ENCODE data around the gene SENP7. TPM values are rescaled to one million over a fixed set of nuclear protein-coding genes. Genes with fewer than 3 reads are reported as not detected.

SENP7 gene
- total RNA-seq, 4 donors from 2014 or later = 13.2 to 18.3 (median 15.8) TPM

DNA sequence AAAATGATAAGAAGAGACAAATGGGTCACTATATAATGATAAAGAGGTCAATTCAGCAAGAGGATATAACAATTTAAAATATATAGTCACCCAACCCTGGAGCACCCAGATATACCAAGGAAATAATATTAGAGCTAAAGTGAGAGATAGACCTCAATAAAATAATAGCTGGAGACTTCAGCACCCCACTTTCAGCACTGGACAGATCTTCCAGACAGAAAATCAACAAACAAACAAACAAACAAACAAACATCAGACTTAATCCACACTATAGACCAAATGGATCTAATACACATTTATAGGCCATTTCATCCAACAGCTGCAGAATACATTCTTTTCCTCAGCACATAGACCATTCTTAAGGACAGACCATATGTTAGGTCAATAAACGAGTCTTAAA, 79.4 kb downstream of the SENP7 start:
- intact Hi-C loops (cut with DNase I; ENCODE audit: low total_unique reads) = no loop called here
- 100% methylated on average over 1 of the region's 1 CpG for WGBS, 2 donors
- DNase-seq (ENCODE audit: low spot score in 2 of 2) = no peak
- H3K4me3 ChIP-seq (ENCODE audit: low read depth, poor library complexity, severe bottlenecking) = no peak overlapping the region
- TF ChIP-seq POLR2A (IDR thresholded peaks at IDR 0.05) = no peak
- TF ChIP-seq CTCF (IDR thresholded peaks at IDR 0.05) = no peak

DNA sequence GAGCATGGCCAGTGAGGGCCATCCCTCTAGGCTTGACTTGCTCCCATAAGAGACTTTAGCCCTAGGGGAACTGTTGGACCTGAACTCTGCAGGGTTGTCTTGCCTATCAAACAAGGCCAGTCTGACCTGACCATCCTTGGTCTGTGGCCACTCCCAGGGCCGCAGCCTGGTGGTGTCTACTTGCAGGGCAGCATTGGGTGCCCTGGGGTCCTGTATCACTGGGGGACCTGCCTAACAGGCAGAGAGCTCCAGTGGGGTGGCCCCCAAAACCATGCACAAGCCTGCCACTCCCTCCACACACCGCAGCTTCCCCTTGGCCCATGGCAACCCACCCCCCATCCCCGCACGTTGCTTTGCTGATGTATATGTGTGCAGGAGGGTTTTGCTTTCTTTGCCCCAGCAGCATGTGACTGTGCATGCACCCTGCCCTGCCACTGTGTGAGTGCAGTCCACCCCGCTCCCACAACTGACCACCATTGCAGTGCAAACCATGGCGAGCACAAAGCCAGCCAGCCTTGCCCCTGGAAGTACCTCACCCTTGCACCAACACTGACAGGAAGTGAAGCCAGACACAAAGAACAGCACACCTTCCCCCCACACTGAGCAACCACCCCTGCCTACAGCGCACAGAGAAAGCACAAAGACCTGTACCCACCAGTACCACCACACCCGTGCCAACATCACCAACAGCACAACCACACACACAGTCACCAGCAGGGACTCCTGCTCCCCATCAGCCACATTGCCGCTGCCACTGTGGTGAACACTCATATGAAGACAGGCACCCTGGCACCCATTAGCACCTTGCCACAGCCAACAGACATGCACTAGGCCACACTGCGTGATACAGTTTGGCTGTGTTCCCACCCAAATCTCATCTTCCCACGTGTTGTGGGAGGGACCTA, 88.8 kb downstream of the SENP7 start:
- TF ChIP-seq CTCF (IDR thresholded peaks at IDR 0.05) (no peak), POLR2A (IDR thresholded peaks at IDR 0.05) (no peak)
- H3K4me3 ChIP-seq (ENCODE audit: low read depth, poor library complexity, severe bottlenecking) = no peak overlapping the region
- DNase-seq (ENCODE audit: low spot score in 2 of 2) = no peak
- 89 to 95% methylated on average over 8 to 11 of the region's 11 CpGs for WGBS, 2 donors
- intact Hi-C loops (cut with DNase I; ENCODE audit: low total_unique reads) = no loop called here

DNA sequence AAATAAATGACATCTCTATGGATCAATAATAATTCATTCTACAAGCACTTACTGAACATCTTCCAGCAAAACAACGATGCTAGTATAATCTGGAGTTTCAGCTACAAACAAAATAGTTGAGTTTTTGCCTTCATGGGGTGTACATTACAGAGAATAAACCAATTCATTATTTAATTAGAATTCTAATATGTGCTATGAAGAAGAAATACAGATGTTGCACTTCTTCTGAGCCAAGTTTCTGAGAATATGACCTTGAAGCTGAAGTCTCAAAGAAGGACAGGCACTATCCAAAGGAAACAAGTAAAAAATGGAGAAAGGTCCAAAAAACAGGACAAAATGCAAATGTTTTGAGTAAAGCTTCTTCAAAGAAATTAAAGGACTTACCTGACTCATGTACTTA, 94.2 kb downstream of the SENP7 start:
- TF ChIP-seq POLR2A (IDR thresholded peaks at IDR 0.05) = no peak
- TF ChIP-seq CTCF (IDR thresholded peaks at IDR 0.05) = no peak
- intact Hi-C loops (cut with DNase I; ENCODE audit: low total_unique reads) = no loop called here
- WGBS, 2 donors = 92 to 93% methylated on average over 1 of the region's 1 CpG
- no peak for DNase-seq (ENCODE audit: low spot score in 2 of 2)
- no peak overlapping the region for H3K4me3 ChIP-seq (ENCODE audit: low read depth, poor library complexity, severe bottlenecking)

DNA sequence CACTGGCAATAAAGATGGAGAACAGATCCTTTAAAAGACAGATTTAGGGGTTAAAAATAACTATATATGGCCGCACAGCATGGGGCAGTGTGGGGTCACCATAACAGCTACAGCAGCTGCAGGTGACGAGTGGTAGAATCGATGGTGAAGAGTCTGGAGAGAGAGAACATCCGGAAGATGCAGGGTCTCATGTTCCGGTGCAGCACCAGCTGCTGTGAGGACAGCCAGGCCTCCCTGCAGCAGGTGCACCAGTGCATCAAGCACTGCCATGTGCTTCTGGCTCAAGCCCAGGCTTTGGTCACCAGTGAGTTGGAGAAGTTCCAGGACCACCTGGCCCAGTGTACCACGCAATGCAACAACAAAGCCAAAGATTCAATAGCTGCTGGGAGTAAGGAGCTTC, 98.9 kb downstream of the SENP7 start:
- TF ChIP-seq POLR2A (IDR thresholded peaks at IDR 0.05) = no peak
- no peak for TF ChIP-seq CTCF (IDR thresholded peaks at IDR 0.05)
- 87 to 94% methylated on average over 6 of the region's 6 CpGs for WGBS, 2 donors
- no peak overlapping the region for H3K4me3 ChIP-seq (ENCODE audit: low read depth, poor library complexity, severe bottlenecking)
- DNase-seq (ENCODE audit: low spot score in 2 of 2) = no peak
- intact Hi-C loops (cut with DNase I; ENCODE audit: low total_unique reads) = no loop called here

GRCh38 chr3:101413656-101414055, 99.4 kb downstream of the SENP7 start:
- TF ChIP-seq POLR2A (IDR thresholded peaks at IDR 0.05) = no peak
- no peak for TF ChIP-seq CTCF (IDR thresholded peaks at IDR 0.05)
- WGBS, 2 donors = 94% methylated on average over 2 of the region's 2 CpGs
- DNase-seq (ENCODE audit: low spot score in 2 of 2) = no peak
- intact Hi-C loops (cut with DNase I; ENCODE audit: low total_unique reads) = no loop called here
- H3K4me3 ChIP-seq (ENCODE audit: low read depth, poor library complexity, severe bottlenecking) = no peak overlapping the region
